ENCODE data around the gene TACC2.

DNA sequence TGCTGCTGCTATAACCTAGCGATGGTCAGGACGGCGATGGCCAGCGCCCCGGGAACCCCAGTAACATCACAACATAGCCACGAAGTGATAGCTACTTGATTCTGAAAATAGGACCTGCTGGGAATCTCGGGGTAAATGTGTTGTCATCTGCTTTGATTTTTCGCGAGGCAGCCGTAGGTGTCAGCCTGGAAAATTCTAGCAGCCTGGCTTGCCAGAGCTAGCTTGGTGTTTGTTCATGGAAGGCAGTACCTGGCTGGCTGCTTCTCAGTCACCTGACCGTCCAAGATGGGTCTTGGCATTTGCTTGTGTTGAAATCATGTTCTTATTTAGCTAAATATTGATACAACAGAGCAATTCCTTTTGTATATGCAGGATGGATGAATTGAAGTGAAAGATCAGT, 199.7 kb downstream of the TACC2 start:
- TF ChIP-seq POLR2A (IDR thresholded peaks at IDR 0.05), result no peak
- no peak for TF ChIP-seq CTCF (IDR thresholded peaks at IDR 0.05)

All from vagina (tissue), 2 donors.